ENCODE data around the gene NKX6-2.
"Not testable (repeated sequence)": the region's sequence is repeated elsewhere in the genome, so short reads cannot be mapped to it uniquely, and the experiment has no call there.

The NKX6-2 gene

GRCh38 chr10:132783940-132784865, 1.7 kb downstream of the NKX6-2 start:
- in situ Hi-C loops (cut with MboI; ENCODE audit: low sequenced_read_pairs) = no loop called here

DNA sequence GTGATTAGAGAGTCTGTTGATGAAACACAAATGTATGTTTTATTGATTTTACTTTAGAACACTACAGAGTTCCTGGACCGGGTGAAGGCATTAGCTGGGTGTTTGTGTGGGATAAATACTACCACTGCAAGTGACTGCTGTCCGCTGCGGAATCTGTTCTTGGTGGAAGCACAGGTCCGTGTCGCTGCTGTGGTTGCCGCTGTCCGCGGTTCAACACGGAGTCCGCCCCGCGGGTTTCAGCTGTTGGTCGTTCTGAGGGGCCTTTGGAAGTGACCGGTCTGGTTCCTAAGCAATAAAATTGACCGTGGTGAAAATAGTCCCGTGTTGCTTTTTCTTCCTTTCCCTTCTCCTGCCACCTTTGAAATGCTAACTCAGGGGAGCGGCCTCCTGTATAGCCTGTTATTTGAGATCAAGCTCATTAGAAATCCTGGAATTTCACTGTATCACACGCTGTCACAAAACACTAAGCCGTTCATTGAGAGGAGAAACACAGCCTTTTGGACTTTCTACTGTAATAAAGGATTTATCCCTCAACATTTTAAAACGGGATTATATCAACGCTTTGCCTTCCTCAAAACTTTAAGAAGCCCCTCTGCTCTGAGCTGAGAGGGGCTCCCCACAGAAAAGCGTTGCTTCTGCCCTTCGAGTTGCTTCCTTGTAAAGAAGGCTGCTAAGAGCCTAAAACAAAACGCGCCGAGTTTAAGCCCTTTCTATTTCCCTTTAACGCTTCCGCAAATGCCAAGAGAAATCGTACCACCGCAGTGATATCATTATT, 2.6 kb downstream of the NKX6-2 start:
- in situ Hi-C loops (cut with MboI; ENCODE audit: low sequenced_read_pairs) = no loop called here

- in situ Hi-C loops (cut with MboI; ENCODE audit: low sequenced_read_pairs) = no loop called here
Measured at GRCh38 chr10:132781556-132781955, 4.4 kb downstream of the NKX6-2 start.

DNA sequence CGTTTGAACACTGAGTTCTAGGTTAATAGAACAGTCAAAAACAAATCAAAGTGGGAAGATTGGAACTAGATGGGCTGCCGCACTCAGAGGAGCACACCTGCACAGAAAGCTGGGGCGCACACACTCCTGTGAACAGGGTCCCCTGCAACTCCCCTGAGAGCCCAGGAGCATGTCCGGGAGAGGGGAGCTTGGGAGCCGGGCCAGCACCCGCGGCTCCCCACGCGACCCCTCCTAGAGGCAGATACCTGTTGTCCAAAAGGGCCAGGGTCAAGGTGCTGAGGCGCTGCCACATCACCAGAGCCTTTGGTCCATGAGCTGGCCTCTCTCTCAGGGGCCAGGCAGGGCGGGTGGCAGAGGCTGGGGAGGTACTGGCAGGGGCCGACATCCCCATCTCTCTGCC, 5.6 kb downstream of the NKX6-2 start:
- in situ Hi-C loops (cut with MboI; ENCODE audit: low sequenced_read_pairs) = no loop called here

DNA sequence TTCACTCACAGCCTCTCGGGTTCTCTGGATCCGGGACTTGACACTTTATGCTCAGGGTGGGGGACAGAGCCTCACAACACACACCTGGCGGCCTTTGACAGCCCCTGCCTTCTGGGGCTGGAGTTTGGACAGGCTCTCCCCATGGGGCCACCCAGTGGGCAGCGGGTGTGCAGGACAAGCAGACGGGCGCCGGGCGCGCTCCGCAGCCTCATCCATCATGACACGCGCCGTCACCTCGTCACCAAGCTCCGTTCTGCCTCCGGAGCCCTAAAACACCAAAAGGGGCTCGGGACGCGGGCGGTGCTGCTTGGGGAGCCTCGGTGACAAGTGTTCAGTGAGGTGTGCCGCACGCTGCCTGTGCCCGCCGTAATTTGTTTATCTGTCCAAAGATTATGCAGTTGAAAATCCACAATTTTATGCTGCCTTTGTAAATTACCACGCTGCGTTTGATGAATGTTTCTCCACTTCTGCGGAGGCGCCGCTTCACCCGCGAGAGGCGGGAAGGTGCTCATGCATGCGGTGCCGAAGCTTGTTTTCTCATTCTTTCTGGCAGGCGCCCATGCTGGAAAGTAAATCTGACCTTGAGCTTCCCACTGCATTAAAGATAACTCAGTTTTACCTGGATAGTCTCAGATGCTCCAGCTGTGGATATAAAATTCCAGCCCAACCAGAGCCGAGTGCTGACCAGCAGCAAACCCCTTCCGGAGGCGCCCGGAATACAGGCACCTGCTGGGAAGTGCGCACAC, 6.2 kb downstream of the NKX6-2 start:
- in situ Hi-C loops (cut with MboI; ENCODE audit: low sequenced_read_pairs) = no loop called here

DNA sequence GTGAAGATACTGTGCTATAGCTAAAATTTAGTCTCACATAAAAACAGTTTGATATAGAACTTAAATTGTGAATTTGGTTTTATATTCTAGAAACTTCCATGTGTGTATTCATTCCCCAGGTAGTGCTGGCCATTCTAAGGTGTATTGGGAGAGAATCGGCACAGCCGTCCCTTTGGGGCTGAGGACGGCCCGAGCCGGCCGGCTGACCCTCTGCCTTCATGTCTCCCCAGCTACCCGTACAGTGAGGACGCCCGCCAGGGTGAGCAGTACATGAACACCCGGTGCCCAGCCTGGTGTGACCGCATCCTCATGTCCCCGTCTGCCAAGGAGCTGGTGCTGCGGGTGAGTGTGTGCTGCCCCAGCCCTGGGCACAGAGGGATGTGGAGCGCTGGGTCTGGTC, 8.5 kb downstream of the NKX6-2 start:
- in situ Hi-C loops (cut with MboI; ENCODE audit: low sequenced_read_pairs) = no loop called here

DNA sequence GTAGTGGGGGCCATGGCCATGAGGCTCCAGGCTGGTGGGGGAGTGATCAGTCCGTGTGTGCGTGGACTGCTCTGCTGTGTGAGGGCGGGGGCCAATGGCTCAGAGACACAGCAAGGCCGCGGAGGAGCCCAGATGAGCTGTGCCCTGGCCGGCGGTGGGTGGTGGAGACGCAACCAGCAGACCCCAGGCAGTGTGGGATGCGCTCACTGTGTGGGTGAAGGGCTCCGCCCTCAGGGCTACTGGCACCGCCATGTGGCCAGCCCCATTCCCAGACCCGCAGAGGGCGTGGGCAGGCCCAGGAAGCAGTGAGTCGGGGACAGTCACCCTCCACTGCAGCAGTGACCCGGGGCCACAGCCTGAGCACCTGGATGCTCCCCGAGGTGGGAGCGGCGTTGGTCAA, 9.1 kb downstream of the NKX6-2 start:
- in situ Hi-C loops (cut with MboI; ENCODE audit: low sequenced_read_pairs) = no loop called here

- in situ Hi-C loops (cut with MboI; ENCODE audit: low sequenced_read_pairs) = no loop called here
Measured at GRCh38 chr10:132776186-132776585, 9.8 kb downstream of the NKX6-2 start.

DNA sequence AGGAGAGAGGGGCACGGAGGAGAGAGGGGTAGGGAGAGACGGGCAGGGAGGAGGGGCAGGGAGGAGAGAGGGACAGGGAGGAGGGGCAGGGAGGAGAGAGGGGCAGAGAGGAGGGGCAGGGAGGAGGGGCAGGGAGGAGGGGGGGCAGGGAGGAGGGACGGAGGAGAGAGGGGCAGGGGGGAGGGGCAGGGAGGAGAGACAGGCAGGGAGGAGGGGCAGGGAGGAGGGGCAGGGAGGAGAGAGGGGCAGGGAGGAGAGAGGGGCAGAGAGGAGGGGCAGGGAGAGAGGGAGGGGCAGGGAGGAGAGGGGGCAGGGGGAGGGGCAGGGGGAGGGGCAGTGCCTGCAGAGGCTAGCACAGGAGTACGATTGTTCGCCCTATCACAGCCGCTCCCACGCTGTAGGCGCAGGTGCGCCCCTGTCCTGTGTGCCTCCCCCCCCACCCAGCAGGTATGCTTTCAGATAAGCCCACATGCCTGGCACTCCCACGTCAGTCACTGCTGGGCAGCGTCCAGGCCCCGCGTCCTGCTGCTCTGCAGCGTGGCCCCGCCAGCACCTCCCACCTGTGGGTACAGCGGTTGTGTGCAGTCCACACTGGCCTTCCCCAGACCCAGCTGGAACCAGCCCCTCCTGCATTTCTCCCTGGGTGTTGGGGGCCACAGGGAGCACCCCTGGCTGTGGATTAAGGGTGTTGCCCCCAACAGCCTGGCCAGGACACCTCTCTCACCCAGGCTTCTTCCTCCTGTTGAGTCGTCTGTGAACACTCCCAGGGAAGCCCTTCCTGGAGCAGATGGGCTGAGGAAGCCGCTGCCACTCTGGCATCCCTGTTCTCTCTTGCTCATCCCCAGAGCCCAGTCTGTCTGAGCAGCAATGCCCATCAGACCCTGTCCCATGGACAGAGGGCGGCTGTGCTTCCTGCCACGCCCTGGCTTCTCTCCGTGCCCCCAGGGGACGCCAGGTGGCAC, 10.8 kb downstream of the NKX6-2 start:
- in situ Hi-C loops (cut with MboI; ENCODE audit: low sequenced_read_pairs) = no loop called here

- in situ Hi-C loops (cut with MboI; ENCODE audit: low sequenced_read_pairs) = no loop called here
Measured at GRCh38 chr10:132774181-132774901, 11.6 kb downstream of the NKX6-2 start.

GRCh38 chr10:132772816-132773215, 13.1 kb downstream of the NKX6-2 start:
- in situ Hi-C loops (cut with MboI; ENCODE audit: low sequenced_read_pairs) = not testable (repeated sequence)

DNA sequence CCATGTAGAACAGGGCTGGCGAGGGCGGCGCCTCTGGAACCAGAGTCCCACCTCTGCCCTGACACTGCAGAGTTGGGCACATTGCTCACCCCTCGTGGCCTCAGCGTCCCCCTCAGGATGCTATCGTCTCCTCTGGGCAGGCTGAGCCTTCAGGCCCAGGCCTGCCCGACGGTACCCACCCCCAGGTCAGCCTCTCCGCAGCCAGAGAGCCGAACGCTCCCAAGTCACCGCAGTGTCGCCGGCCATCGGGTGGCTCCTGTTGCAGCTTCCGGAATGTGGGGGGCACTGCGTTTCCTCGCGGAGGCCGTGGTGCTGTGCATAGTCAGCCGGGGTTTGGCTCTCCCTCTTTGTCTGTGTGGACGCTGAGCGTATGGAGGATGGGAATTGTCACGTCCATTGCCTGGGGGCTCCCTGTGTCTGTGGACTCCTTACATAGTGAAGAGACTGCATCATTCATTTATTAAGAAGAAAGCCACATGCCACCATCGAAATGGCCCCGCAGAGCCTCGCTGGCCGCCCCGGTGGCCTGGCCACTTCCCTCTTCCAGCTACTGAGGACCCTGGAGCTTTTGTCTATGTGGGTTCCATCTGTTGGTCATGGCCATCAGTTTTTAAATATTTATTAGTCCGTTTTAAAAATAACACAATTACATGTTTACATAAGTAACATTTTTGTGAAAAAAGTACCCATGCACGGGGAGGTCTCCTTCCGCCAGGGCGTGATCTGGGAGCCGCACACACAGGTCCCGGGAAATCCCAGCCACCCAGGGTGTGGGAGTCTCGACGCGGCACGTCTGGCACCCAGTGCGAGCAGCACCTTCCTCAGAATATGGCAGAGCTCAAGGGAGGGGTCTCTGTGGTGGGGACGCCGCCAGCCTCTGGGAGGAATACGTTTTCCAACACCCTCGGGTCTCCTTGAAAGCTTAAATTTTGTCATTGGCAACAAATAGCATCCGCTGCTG, 15.6 kb downstream of the NKX6-2 start:
- in situ Hi-C loops (cut with MboI; ENCODE audit: low sequenced_read_pairs) = no loop called here

- in situ Hi-C loops (cut with MboI; ENCODE audit: low sequenced_read_pairs) = no loop called here
Measured at GRCh38 chr10:132768346-132769248, 17.4 kb downstream of the NKX6-2 start.

- in situ Hi-C loops (cut with MboI; ENCODE audit: low sequenced_read_pairs) = no loop called here
Measured at GRCh38 chr10:132766291-132766690, 19.7 kb downstream of the NKX6-2 start.

- in situ Hi-C loops (cut with MboI; ENCODE audit: low sequenced_read_pairs) = no loop called here
Measured at GRCh38 chr10:132765435-132765834, 20.5 kb downstream of the NKX6-2 start.

DNA sequence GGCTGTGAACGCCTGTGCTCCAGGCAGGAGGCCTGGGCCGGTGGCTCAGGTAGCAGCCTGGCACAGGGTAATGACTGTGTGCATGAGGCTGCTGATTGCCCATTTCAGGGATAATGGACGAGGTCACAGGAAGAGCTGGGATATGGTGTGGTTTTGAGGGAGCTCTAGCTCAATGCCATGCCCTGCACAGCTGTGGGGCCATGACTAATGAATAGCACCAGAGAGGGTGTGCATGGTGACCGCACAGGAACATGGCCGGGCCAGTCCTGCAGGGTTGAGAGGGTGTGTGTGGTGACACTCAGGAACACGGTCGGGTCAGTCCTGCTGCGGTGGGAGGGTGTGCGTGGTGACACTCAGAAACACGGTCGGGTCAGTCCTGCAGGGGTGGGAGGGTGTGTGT, 21.8 kb downstream of the NKX6-2 start:
- in situ Hi-C loops (cut with MboI; ENCODE audit: low sequenced_read_pairs) = no loop called here

GRCh38 chr10:132763545-132763944, 22.4 kb downstream of the NKX6-2 start:
- in situ Hi-C loops (cut with MboI; ENCODE audit: low sequenced_read_pairs) = no loop called here

Measured in HL-60/S4 treated with retinoic acid at 250 ng/mL for 4 days and 3 days (cell line).